Mucosa of rectum (tissue), 2 donors: ENCODE data around the gene EHBP1L1.

Experiments used
- H3K27ac ChIP-seq, 2 donors: one replicate each; pipeline ENCODE4 v1.7.0; 2013; ENCODE audit warnings: inconsistent platforms in 2 of 2, low read depth in 2 of 2, low read length in 2 of 2
- H3K27me3 ChIP-seq, 2 donors: one replicate each; pipeline ENCODE4 v1.7.0; 2013; ENCODE audit warnings: low read length in 2 of 2; ENCODE audit not compliant: control insufficient read depth in 2 of 2, insufficient read depth in 2 of 2
- H3K36me3 ChIP-seq, 2 donors: one replicate each; pipeline ENCODE4 v1.7.0; 2013; ENCODE audit warnings: low read length in 2 of 2; ENCODE audit not compliant: control insufficient read depth in 2 of 2, insufficient read depth in 2 of 2
- H3K4me1 ChIP-seq, 2 donors: one replicate each; pipeline ENCODE4 v1.7.0; 2013; ENCODE audit warnings: low read length in 2 of 2, mild to moderate bottlenecking in 1 of 2; ENCODE audit not compliant: control insufficient read depth in 2 of 2, insufficient read depth in 2 of 2
- H3K4me3 ChIP-seq, 2 donors: one replicate each; pipeline ENCODE4 v1.7.0; 2013; ENCODE audit warnings: low read length in 2 of 2
- H3K9ac ChIP-seq, 2 donors: one replicate each; pipeline ENCODE4 v1.7.0; 2013; ENCODE audit warnings: low read length in 2 of 2, low read depth in 1 of 2, mild to moderate bottlenecking in 1 of 2
- H3K9me3 ChIP-seq, 2 donors: one replicate each; pipeline ENCODE4 v1.7.0; 2013; ENCODE audit warnings: low read length in 2 of 2; ENCODE audit not compliant: control insufficient read depth in 2 of 2
- donor health status: healthy.
- donor health status: Normal muscosa, but diverticular disease.

The EHBP1L1 gene

DNA sequence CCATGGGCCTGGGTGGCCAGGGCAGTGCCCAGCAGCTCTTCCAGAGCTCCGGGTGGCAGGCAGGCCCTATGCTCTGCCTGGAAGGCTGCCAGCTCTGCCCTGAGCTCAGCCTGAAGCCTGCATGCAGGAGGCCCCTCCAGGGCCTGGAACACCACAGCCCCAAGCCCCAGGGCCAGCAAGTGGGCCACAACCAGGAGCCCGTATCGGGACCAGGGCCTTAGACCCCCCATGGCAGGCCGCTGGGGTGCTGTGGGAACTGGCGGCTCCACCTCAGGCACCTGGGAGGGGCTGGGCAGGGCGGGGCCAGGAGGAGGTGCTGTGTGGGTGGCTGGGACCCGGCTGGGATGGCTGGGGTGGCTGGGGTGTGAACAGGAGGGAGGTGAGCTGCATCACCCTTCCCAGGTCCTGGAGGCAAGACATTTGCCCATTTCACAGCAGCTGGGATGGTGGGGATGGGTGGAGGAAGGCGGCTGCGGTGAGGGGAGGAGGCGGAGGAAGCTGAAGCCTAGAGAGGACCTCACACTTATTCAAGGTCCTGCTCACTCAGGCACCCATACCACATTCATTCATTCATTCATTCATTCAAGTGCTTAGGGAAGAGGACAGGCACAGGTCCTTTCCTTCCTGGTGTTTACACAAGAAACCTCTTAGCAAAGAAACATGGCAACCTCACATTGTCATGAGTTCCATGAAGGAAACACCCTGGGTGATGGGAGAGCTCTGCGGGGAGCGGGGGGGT lies 19.9 kb downstream of the EHBP1L1 start, which contains the start of gene KCNK7:
TSS of gene KCNK7 (minus strand) at position 258 of the 739 bp plus-strand sequence. CDS start at position 230, 28 bp downstream.
- Histone ChIP-seq H3K27me3 (no peaks in the 10 kb centered on the region), H3K36me3 (peaks cover 18 to 30% of the 10 kb centered on the region in 2 donors), H3K27ac (no peak within 1 kb of the TSS), H3K4me3 (no peak within 1 kb of the TSS), H3K9ac (no peak within 1 kb of the TSS), H3K9me3 (no peaks in the 10 kb centered on the region), H3K4me1 (peaks cover 12% of the 10 kb centered on the region in 2 donors)

- H3K36me3 ChIP-seq: peaks cover 23 to 30% of the 10 kb centered on the region in 2 donors
Measured at GRCh38 chr11:65596520-65596919, 20.7 kb downstream of the EHBP1L1 start.

GRCh38 chr11:65598258-65598699 lies 22.4 kb downstream of the EHBP1L1 start:
- H3K27me3 ChIP-seq: no peaks in the 10 kb centered on the region
- peaks cover 26 to 31% of the 10 kb centered on the region in 2 donors for H3K36me3 ChIP-seq
- no peak overlapping the region for H3K9ac ChIP-seq
- peaks cover 0 to 8% of the 10 kb centered on the region in 2 donors for H3K4me1 ChIP-seq
- no peak overlapping the region for H3K27ac ChIP-seq
- H3K9me3 ChIP-seq: no peaks in the 10 kb centered on the region
- no peak overlapping the region for H3K4me3 ChIP-seq

More at GRCh38 chr11:65596520-65596919, 20.7 kb downstream of the EHBP1L1 start:
- no peaks in the 10 kb centered on the region for H3K27me3 ChIP-seq
- H3K27ac ChIP-seq: no peak overlapping the region
- no peak overlapping the region for H3K4me3 ChIP-seq
- H3K9me3 ChIP-seq: no peaks in the 10 kb centered on the region
- peaks cover 10 to 12% of the 10 kb centered on the region in 2 donors for H3K4me1 ChIP-seq
- H3K9ac ChIP-seq: no peak overlapping the region

DNA sequence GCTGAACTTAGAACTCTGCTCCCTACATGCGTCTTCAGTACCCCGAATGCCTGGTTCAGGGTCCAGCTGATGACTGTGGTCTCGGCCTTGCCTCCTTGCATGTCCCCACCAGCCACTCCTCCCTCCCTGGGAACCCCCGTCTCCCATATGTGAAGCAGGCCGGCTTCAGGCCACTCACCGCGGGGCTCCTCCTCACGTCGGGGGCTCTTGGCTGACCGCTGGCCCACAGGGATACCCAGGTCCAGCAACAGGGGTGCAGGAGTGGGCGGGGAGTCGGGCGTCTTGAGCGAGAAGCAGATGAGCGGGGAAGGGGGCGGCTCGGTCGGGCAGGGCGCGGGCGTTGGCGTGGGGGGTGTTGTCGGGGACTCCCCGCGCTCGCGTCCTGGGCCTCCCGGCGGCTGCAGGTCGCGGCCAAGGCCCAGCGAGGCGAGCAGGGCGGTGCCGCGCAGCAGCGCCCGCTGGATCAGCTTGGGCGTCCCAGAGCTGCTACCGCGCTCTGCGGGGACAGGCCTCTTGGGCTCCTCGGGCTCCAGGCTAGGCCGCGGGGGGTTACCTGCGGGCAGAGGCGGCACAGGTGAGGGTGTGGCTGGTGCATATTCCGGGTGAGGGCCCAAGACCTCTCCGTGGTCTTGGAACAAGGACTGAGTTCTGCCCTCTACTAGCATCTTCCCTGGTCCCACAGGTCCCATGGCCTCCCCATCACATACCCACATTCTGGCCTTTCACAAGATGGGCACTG lies 23.5 kb downstream of the EHBP1L1 start:
- H3K27ac ChIP-seq: no peak overlapping the region
- H3K4me3 ChIP-seq: no peak overlapping the region
- H3K36me3 ChIP-seq: peaks cover 34% of the 10 kb centered on the region in 2 donors
- peaks cover 0 to 8% of the 10 kb centered on the region in 2 donors for H3K4me1 ChIP-seq
- H3K9me3 ChIP-seq: no peaks in the 10 kb centered on the region
- no peak overlapping the region for H3K9ac ChIP-seq
- H3K27me3 ChIP-seq: no peaks in the 10 kb centered on the region

- Histone ChIP-seq H3K36me3 (peaks cover 39% of the 10 kb centered on the region in 2 donors), H3K9me3 (no peaks in the 10 kb centered on the region), H3K4me3 (no peak overlapping the region), H3K4me1 (peaks cover 0 to 8% of the 10 kb centered on the region in 2 donors), H3K9ac (no peak overlapping the region), H3K27me3 (no peaks in the 10 kb centered on the region), H3K27ac (no peak overlapping the region)
Measured at GRCh38 chr11:65599955-65600246, 24.0 kb downstream of the EHBP1L1 start.

- Histone ChIP-seq H3K27me3 (no peaks in the 10 kb centered on the region), H3K4me1 (peaks cover 2 to 4% of the 10 kb centered on the region in 2 donors), H3K9me3 (no peaks in the 10 kb centered on the region), H3K36me3 (peaks cover 46 to 51% of the 10 kb centered on the region in 2 donors), H3K27ac (no peak overlapping the region), H3K4me3 (no peak overlapping the region), H3K9ac (no peak overlapping the region)
Measured at GRCh38 chr11:65604258-65604657, 28.4 kb downstream of the EHBP1L1 start.

- Histone ChIP-seq H3K4me1 (peaks cover 24 to 28% of the 10 kb centered on the region in 2 donors), H3K36me3 (peaks cover 50% of the 10 kb centered on the region in 2 donors), H3K9ac (no peak overlapping the region), H3K4me3 (peak overlapping the region in 1 of 2 donors; percentile 13), H3K27ac (peak overlapping the region; percentile 59 to 65), H3K9me3 (no peaks in the 10 kb centered on the region), H3K27me3 (no peaks in the 10 kb centered on the region)
Measured at GRCh38 chr11:65606876-65607613, 31.2 kb downstream of the EHBP1L1 start.

DNA sequence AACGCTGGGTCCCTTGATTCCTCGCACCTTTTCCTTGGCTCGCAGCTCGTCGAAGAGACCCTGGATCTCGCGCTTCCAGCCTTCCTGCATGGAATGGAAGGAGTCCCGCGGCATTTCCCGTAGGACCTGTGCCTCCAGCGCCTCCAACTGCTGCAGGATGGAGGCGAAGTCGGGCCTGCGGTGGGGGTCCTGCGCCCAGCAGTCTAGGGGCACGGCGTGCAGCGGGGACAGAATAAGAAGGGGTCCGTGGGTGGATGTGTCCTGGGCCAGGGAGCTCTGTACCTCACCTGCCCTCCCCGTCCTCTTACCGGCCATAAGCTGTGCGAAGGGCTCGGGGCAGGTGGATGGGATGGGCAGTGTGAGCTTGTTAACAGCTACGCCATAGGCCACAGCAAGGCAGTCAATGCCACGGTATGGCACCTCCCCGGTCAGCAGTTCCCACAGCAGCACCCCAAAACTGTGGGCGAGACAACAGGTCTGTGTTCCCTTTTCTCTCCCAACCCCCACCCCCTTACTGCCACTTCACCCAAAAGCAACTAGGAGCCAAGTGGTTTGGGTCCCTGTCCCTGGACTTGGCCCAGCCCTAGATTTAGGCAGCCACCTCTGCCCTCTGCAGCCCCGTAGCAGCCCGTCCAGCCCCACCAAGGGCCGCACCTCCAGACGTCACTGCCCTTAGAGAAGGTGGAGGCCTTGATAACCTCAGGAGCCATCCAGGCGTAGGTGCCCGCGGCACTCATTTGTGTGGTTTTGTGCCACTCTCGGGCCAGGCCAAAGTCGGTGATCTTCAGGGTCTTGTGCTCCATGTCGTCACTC lies 32.0 kb downstream of the EHBP1L1 start:
- H3K4me3 ChIP-seq: peak overlapping the region in 1 of 2 donors; percentile 13
- no peak overlapping the region for H3K9ac ChIP-seq
- H3K27me3 ChIP-seq: no peaks in the 10 kb centered on the region
- H3K9me3 ChIP-seq: no peaks in the 10 kb centered on the region
- peaks cover 52 to 58% of the 10 kb centered on the region in 2 donors for H3K36me3 ChIP-seq
- H3K4me1 ChIP-seq: peaks cover 32 to 36% of the 10 kb centered on the region in 2 donors
- peak overlapping the region in 1 of 2 donors; percentile 1 for H3K27ac ChIP-seq

DNA sequence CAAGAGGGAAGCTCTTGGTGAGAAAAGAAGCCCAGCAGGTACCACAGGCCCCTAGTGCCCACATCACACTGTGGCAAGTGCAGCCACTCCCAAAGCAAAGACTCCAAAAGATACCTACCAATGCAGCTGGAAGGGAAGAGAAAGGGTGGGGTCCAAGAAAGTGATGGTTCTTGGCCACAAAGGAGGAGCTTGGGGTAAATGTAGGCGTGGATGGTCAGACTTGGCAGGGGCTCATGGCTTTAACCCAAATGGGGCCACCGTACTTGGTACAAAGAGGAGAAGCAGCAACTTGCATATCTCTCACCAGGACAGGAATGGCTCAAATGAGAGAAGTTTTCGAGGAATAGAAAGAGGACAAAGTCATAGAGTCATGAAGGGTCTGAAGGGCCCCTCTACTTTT lies 33.4 kb downstream of the EHBP1L1 start:
- H3K4me3 ChIP-seq: no peak overlapping the region
- H3K4me1 ChIP-seq: peaks cover 38 to 41% of the 10 kb centered on the region in 2 donors
- peaks cover 42 to 52% of the 10 kb centered on the region in 2 donors for H3K36me3 ChIP-seq

More for the DNA sequence above, 33.4 kb downstream of the EHBP1L1 start:
- Histone ChIP-seq H3K9me3 (no peaks in the 10 kb centered on the region), H3K9ac (no peak overlapping the region), H3K27me3 (no peaks in the 10 kb centered on the region), H3K27ac (no peak overlapping the region)
